HL-60 (cell line): ENCODE measurements around the gene ABCC1.

Experiments used
- GABPA ChIP-seq: IDR thresholded peaks from 2 replicates; pipeline ENCODE4 v1.6.1; 2012; ENCODE audit warnings: low read depth
- POLR2AphosphoS5 ChIP-seq: IDR thresholded peaks from 2 replicates; pipeline ENCODE4 v1.6.1; 2012; ENCODE audit warnings: low read depth
- REST ChIP-seq: IDR thresholded peaks from 2 replicates; pipeline ENCODE4 v1.6.1; 2012; ENCODE audit warnings: low read depth; ENCODE audit not compliant: insufficient replicate concordance
- TF ChIP-seq, protein P1 (sequence below): IDR thresholded peaks from one replicate; pipeline ENCODE4 v1.5.1; 2011; ENCODE audit warnings: low read length, control low read depth, inconsistent platforms; ENCODE audit not compliant: insufficient read depth

DNA sequence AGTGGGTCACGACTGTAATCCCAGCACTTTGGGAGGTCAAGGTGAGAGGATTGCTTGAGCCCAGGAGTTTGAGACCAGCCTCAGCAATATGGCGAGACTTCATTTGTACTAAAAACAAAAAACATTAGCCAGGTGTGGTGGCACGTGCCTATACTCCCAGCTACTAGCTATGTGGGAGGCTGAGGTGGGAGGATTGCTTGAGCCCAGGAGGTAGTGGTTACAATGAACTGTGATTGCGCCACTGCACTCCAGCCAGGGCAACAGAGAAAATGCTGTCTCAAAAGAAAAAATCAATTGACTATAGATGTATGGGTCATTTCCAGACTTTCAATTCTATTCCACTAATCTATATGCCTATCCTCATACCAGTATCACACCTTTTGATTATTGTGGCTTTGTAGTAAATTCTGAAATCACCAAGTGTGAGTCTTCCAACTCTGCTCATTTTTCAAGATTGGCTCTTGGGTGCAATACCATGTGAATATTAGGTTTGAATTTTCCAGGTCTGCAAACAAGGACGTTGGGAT is 33.8 kb upstream of the ABCC1 start:
- TF ChIP-seq, protein P1, sequence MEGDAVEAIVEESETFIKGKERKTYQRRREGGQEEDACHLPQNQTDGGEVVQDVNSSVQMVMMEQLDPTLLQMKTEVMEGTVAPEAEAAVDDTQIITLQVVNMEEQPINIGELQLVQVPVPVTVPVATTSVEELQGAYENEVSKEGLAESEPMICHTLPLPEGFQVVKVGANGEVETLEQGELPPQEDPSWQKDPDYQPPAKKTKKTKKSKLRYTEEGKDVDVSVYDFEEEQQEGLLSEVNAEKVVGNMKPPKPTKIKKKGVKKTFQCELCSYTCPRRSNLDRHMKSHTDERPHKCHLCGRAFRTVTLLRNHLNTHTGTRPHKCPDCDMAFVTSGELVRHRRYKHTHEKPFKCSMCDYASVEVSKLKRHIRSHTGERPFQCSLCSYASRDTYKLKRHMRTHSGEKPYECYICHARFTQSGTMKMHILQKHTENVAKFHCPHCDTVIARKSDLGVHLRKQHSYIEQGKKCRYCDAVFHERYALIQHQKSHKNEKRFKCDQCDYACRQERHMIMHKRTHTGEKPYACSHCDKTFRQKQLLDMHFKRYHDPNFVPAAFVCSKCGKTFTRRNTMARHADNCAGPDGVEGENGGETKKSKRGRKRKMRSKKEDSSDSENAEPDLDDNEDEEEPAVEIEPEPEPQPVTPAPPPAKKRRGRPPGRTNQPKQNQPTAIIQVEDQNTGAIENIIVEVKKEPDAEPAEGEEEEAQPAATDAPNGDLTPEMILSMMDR = no peak
- TF ChIP-seq REST (no peak), POLR2AphosphoS5 (no peak), GABPA (no peak)
